D721Med (cell line): ENCODE measurements around the gene CPSF3.

Source experiments
- DNase-seq: peaks from one replicate; pipeline ENCODE4 v3.0.0; 2011; ENCODE audit warnings: low spot score; ENCODE audit not compliant: insufficient read length
- FAIRE-seq: peaks from 2 replicates; lab custom pipeline; 2011; peaks lifted over from hg19 to GRCh38; lab: Jason Lieb, UNC
- TF ChIP-seq, protein P1 (sequence below): IDR thresholded peaks from 2 replicates; pipeline ENCODE4 v1.5.1; 2012; ENCODE audit warnings: mild to moderate bottlenecking, control low read depth; ENCODE audit not compliant: insufficient read depth; ENCODE audit errors: missing control alignments

Gene CPSF3

DNA sequence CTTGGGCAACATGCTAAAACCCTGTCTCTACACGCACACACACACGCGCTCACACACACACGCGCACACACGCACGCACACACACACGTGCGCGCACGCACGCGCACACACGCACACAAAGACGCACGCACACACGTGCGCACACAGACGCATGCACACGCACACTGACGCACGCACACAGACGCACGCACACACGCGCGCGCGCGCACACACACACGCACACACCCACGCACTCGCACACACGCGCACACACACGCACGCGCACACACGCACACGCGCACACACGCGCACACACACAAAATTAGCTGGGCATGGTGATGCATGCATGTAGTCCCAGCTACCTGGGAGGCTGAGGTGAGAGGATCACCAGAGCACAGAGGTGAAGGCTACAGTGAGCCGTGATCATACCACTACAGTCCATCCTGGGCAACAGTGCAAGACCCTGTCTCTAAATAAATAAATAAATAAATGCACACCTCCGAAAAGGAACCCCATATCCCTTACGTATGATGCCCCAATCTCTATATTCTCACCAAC is 42.8 kb downstream of the CPSF3 start:
- DNase-seq, result no peak
- FAIRE-seq, result no peak
- TF ChIP-seq, protein P1, sequence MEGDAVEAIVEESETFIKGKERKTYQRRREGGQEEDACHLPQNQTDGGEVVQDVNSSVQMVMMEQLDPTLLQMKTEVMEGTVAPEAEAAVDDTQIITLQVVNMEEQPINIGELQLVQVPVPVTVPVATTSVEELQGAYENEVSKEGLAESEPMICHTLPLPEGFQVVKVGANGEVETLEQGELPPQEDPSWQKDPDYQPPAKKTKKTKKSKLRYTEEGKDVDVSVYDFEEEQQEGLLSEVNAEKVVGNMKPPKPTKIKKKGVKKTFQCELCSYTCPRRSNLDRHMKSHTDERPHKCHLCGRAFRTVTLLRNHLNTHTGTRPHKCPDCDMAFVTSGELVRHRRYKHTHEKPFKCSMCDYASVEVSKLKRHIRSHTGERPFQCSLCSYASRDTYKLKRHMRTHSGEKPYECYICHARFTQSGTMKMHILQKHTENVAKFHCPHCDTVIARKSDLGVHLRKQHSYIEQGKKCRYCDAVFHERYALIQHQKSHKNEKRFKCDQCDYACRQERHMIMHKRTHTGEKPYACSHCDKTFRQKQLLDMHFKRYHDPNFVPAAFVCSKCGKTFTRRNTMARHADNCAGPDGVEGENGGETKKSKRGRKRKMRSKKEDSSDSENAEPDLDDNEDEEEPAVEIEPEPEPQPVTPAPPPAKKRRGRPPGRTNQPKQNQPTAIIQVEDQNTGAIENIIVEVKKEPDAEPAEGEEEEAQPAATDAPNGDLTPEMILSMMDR, result no peak

DNA sequence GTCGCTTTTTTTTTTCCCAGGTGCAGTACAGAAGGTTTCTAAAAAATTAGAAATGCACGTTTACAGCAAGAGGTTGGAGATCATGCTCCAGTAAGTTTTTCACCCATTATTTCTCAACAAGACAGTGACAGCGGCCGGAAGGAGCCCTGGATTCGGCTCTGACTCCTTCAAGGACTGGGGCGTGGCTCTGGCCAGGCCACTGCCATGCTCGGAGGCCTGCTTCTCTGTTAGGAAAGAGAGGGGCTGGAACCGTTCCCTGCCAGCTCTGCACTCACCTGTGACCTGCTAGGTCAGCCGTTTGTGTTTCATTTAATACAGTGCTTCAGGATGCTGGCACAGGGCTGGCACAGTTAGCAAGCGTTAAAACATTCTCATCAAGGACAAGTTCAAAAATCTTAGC is 44.2 kb downstream of the CPSF3 start:
- TF ChIP-seq, protein P1, result no peak
- DNase-seq, result no peak
- FAIRE-seq, result no peak

DNA sequence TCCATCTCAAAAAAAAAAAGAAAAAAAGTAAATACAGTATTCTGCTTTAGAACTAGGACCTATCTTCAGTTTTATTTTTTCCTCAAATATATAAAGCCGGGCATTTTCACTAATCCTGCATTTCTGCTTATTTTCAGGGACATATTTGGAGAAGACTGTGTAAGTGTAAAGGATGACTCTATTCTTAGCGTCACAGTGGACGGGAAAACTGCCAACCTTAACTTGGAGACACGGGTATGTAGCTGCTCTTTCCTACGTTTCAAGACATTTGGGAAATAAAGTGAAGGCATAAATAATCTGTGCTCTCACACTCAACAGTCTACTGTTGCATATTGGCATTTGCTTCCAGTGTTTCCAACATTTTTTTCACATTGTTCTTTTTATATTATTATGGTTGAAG is 47.8 kb downstream of the CPSF3 start:
- TF ChIP-seq, protein P1, result no peak
- DNase-seq, result no peak
- no peak for FAIRE-seq

DNA sequence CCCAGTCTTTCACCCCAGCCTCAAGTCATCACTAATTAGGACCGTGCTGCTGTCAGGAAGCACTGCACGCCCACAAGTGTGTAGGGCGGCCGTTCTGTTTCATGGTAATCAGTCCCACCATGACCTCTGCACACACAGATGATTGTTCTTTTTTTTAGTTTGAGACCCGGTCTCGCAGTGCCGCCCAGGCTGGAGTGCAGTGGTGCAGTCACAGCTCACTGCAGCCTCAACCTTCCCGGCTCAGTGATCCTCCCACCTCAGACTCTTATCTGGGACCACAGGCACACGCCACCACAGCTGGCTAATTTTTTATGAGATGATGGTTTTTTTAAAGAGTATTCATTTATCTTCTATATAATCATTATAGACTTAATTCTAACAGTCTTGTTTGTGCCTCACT is 49.1 kb downstream of the CPSF3 start:
- FAIRE-seq, result no peak
- no peak for DNase-seq
- TF ChIP-seq, protein P1, result no peak

DNA sequence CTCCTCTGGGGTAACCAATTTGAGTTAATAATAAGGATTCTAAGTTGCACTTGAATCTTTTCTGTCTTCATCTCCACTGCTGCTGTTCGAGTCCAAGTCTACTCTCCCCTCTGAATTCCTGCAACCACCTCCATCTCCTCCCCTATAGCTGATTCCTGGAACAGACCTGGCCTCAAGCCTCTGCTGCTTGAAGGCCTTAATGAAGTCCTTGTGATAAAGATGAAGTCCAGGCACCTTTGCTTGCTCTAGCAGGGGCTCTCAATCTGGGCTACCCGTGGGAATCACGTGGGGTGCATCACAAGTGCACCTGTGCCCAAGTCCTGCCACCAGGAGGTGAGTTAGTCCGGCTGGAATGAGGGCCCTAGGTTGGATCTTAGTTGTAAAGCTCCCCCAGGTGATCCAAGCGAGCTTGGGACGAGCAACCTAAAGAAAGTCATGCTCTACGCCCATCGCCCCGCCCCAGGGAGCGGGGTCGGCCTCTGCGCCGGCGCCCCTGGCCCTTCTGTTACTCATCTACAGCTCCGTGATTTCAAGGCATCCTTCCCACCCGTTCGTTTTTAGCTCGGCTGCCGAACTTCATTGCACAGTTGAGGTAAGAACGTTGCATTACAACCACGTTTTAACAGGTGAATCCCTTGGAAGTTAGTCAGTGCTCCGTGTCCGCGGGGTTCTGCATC is 50.0 kb downstream of the CPSF3 start:
- DNase-seq (no peak), FAIRE-seq (no peak)
- TF ChIP-seq, protein P1, result no peak

DNA sequence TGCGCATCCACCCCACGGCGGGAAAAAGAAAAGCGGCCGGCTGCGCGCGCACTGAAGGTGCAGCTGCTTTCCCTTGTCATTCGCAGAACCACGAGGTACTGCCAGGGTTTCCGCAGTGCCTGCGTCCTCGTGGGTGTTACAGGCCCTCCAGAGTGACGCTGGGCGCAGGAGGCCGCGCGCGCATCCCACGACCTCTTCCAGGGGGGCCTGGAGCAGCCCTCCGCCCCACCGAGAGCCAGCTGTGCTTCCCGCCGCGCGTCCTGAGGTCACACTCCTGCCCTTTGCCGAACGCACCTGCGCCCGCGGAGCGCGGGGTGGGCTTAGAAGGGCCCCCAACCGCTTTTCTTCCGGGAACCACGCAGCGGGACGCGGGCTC is 50.5 kb downstream of the CPSF3 start:
- DNase-seq (no peak), FAIRE-seq (no peak)
- TF ChIP-seq, protein P1, result no peak

DNA sequence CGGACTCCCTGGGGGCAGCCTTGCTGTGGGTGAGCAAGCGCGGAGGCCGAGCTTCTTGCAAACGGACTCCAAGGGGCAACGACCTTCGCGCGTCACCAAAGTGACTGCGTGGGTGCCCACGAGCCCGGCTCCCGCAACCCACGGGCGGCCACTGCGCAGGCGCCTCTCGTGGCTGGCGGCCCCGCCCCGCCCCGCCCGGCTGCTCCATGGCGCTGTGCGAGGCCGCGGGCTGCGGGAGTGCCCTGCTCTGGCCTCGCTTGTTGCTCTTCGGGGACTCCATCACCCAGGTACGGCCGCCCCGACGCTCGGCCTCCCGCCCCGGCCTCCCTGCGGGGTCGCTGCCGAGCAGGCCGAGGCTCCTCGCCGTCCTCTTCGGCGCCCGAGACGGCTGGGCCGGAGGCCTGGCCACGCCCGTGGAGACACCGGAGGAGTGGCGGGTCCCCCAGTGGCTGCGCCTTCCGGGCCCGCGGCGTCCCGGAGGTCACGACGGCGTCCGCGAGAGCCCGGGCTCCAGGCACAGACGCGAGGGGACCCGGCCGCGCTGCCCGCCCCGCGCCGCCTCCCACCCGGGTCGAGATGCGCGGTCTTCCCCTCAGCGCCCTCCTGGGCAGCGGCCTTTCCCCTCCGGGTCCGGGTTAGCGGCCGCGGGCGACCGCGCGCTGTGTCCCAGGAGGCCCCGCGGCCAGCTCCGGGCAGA is 51.1 kb downstream of the CPSF3 start, which contains the start of gene IAH1:
Gene IAH1 (plus strand): TSS at position 191 of the 697 bp plus-strand sequence. CDS start 16 bp downstream, at position 207.
- TF ChIP-seq, protein P1, result no peak
- peak; percentile 69 for DNase-seq
- FAIRE-seq, result no peak
